Stimulated activated CD4-positive, alpha-beta T cell treated with anti-CD3 and anti-CD28 coated beads, Interleukin-2, amount 100 ng/mL, for 24 hours (primary cell): ENCODE measurements around the gene VPS9D1.

ENCODE experiments used
- DNase-seq, 2 donors: peaks; one replicate each; pipeline ENCODE4 v3.0.0-alpha.2; 2020

VPS9D1 gene

DNA sequence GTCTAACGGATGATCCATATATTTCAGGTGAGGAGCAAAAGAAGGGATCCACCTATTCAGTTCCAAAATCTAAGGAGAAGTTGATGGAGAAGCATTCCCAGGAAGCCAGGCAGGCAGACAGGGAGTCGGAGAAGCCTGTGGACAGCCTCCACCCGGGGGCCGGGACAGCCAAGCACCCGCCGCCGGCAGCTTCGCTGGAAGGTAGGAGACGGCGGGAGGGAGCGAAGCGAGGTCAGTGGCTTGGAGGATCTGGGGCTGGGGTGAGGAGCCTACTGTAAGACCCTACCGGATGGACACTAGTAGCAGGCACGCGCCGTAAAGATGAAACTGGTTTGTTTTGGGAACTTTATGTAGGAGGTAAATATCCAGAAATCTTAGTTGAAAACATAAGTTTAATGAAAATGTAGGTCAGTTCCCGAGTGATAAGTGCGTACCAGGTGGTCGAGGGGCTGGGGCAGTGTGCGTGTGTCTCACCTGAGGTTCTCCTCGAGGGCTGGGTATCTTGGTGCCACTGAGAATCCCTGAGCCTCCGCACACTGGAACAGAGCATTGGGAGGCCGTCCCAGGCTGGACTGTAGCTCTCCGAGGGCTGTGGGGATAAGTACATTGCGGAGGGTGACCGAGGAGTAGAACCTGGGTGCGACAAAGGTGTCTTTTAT is 62.3 kb downstream of the VPS9D1 start:
- DNase-seq: peak; percentile 30 to 40

DNA sequence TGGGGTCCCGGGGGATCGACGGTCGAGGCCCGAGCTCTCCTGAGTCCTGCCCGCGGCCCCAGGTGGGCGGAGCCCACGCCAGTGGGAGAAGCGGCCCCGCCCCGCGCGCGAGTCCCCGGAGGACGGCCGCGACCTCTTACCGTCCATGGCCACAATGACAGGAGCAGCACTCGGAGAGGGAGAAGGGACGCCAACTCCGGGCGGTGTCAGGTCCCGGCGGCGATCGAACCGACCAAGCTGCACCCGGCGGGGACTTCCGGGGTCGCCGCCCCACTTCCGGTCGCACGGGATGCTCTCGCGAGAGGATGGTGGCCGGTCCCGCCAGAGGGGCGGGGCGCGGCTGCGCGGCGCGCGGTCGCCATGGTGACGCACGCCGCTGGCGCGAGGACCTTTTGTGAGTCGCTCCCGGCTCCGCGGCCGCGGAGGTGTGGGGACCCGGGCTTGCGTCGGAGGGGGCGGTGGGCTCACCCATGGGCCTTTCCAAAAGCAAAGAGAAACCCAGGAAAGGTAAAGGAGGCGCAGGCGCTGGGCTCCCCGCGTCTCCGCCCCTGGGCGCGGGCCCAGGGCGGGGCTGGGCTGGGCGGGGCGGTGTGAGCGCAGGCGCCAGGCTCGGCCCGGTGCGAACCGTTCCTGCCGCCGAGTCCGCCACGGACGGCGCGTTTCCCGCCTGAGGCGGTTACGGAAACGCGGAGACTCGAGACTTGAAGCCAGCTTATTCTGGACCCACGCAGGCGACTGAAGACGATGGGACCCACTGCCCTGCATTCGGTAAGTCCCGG is 63.1 kb downstream of the VPS9D1 start, which contains the start of the genes CHMP1A and SPATA33:
Gene CHMP1A, minus strand, starts transcription at position 267 of the 779 bp plus-strand sequence. Its CDS starts 120 bp downstream, at position 147.
Gene SPATA33, plus strand, starts transcription at position 395 of the 779 bp plus-strand sequence. Its CDS starts 76 bp downstream, at position 471.
- DNase-seq: peak; percentile 94
